Measurements from ENCODE around the gene BSPRY. TPM values are rescaled to one million over a fixed set of nuclear protein-coding genes. Genes with fewer than 3 reads are reported as not detected.

BSPRY gene
- total RNA-seq, 1 donor = not detected

DNA sequence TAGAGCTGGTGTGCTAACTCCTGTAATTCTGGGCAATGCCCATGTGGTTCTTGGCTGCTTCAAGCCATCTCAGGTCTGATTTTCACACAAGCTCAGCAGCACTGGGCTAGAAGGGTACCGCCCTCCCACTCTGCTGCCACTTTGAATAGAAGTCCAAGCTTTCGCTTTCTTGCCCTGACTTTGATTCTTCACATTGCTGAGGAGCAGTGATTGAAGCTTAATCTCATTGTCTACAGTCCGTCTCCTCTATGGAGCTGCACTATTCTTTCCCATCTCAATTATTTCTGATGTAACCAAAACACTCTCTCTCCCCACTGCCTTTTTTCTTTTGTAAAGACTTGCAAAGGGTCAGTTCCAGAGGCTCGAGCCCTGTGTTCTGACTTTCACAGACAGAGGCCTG is 33.3 kb upstream of the BSPRY start:
- Histone ChIP-seq H4K20me1 (ENCODE audit: insufficient read depth, low read length) (no peaks in the 10 kb centered on the region), H3K4me2 (ENCODE audit: insufficient read depth, low read length) (no peak overlapping the region), H3K27me3 (ENCODE audit: insufficient read depth, low read length) (no peaks in the 10 kb centered on the region), H3K36me3 (ENCODE audit: insufficient read depth, low read length) (no peaks in the 10 kb centered on the region), H3K4me3 (ENCODE audit: insufficient read depth, low read length) (no peak overlapping the region), H3K9me3 (ENCODE audit: low read depth, low read length) (no peaks in the 10 kb centered on the region), H3K79me2 (ENCODE audit: insufficient read depth, low read length) (no peaks in the 10 kb centered on the region), H2AFZ (ENCODE audit: low read length) (no peak overlapping the region), H3K27ac (ENCODE audit: low read depth, low read length) (no peak overlapping the region), H3K4me1 (ENCODE audit: insufficient read depth, low read length) (no peaks in the 10 kb centered on the region)
- TF ChIP-seq CTCF (IDR thresholded peaks at IDR 0.05; ENCODE audit: extremely low read depth, low read depth, low read length) = no peak
- DNase-seq (ENCODE audit: insufficient read length, low spot score, missing footprints) = no peak

DNA sequence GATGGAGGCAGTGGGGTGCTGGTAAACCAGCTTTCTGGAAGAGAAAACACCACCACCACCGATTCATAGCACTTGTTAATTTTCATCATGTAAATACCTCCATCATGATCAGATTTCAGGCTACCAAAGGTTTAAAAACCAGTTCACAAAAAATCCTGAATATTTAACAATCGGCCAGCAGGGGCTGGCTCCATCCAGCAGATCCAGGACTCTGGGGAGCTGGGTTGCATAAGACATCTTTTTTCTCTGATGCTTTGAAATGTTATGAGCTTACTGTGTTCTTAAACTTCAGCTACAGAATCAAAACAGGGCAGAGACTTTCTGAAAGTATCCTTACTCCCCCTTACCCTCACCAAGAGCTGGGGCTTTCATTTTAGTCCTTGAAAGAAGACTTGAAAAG is 31.6 kb upstream of the BSPRY start:
- H3K27ac ChIP-seq (ENCODE audit: low read depth, low read length) = no peak overlapping the region
- H3K4me2 ChIP-seq (ENCODE audit: insufficient read depth, low read length) = no peak overlapping the region
- H3K79me2 ChIP-seq (ENCODE audit: insufficient read depth, low read length) = no peaks in the 10 kb centered on the region
- no peak overlapping the region for H3K4me3 ChIP-seq (ENCODE audit: insufficient read depth, low read length)
- H3K4me1 ChIP-seq (ENCODE audit: insufficient read depth, low read length) = no peaks in the 10 kb centered on the region
- H3K9me3 ChIP-seq (ENCODE audit: low read depth, low read length) = no peaks in the 10 kb centered on the region
- no peak for DNase-seq (ENCODE audit: insufficient read length, low spot score, missing footprints)
- no peaks in the 10 kb centered on the region for H3K27me3 ChIP-seq (ENCODE audit: insufficient read depth, low read length)
- no peak overlapping the region for H2AFZ ChIP-seq (ENCODE audit: low read length)
- no peaks in the 10 kb centered on the region for H4K20me1 ChIP-seq (ENCODE audit: insufficient read depth, low read length)
- TF ChIP-seq CTCF (IDR thresholded peaks at IDR 0.05; ENCODE audit: extremely low read depth, low read depth, low read length) = peak; percentile 56
- H3K36me3 ChIP-seq (ENCODE audit: insufficient read depth, low read length) = no peaks in the 10 kb centered on the region

DNA sequence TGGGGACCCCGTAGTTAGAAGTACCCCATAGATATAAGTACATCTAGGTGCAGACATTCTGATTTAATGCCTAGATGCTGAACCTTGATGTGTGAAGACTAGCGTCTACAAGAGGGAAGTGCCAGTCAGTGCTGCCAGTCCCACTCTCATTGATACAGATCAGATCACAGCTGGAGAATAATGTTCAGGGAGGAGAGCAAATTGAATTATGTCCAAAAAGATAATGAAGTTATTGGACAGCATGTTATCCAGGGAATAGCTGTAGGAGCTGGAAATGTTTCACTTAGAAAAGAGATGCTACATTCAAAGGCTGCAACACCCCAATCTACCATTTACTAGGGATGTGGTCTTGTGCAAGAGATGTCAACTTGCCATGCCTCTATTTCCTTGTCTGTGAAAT is 30.3 kb upstream of the BSPRY start:
- Histone ChIP-seq H3K27me3 (ENCODE audit: insufficient read depth, low read length) (no peaks in the 10 kb centered on the region), H3K4me2 (ENCODE audit: insufficient read depth, low read length) (no peak overlapping the region), H3K4me3 (ENCODE audit: insufficient read depth, low read length) (no peak overlapping the region), H3K79me2 (ENCODE audit: insufficient read depth, low read length) (no peaks in the 10 kb centered on the region), H3K9me3 (ENCODE audit: low read depth, low read length) (no peaks in the 10 kb centered on the region), H2AFZ (ENCODE audit: low read length) (no peak overlapping the region), H3K36me3 (ENCODE audit: insufficient read depth, low read length) (no peaks in the 10 kb centered on the region), H3K27ac (ENCODE audit: low read depth, low read length) (no peak overlapping the region), H4K20me1 (ENCODE audit: insufficient read depth, low read length) (no peaks in the 10 kb centered on the region), H3K4me1 (ENCODE audit: insufficient read depth, low read length) (no peaks in the 10 kb centered on the region)
- no peak for TF ChIP-seq CTCF (IDR thresholded peaks at IDR 0.05; ENCODE audit: extremely low read depth, low read depth, low read length)
- no peak for DNase-seq (ENCODE audit: insufficient read length, low spot score, missing footprints)

DNA sequence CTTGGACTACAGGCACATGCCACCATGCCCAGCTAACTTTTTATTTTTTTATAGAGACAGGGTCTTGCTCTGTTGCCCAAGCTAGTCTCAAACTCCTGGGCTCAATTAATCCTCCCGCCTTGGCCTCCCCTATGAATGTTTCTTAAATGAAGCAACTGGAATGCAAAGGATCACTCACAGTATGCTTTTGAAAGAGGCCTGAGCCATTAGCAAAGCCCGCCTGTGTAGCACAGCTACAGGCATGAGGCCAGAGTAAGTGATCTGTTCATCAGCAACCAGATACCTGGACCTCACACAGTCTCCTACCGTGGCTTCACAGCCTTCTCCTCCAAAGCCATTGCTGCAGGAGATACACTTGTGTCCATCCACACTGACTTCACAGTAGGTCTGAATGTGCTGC is 29.3 kb upstream of the BSPRY start:
- H3K79me2 ChIP-seq (ENCODE audit: insufficient read depth, low read length) = no peaks in the 10 kb centered on the region
- no peaks in the 10 kb centered on the region for H3K4me1 ChIP-seq (ENCODE audit: insufficient read depth, low read length)
- DNase-seq (ENCODE audit: insufficient read length, low spot score, missing footprints) = no peak
- H3K9me3 ChIP-seq (ENCODE audit: low read depth, low read length) = no peaks in the 10 kb centered on the region
- no peak for TF ChIP-seq CTCF (IDR thresholded peaks at IDR 0.05; ENCODE audit: extremely low read depth, low read depth, low read length)
- no peaks in the 10 kb centered on the region for H4K20me1 ChIP-seq (ENCODE audit: insufficient read depth, low read length)
- H3K27me3 ChIP-seq (ENCODE audit: insufficient read depth, low read length) = no peaks in the 10 kb centered on the region
- no peak overlapping the region for H3K4me2 ChIP-seq (ENCODE audit: insufficient read depth, low read length)
- no peak overlapping the region for H2AFZ ChIP-seq (ENCODE audit: low read length)
- H3K27ac ChIP-seq (ENCODE audit: low read depth, low read length) = no peak overlapping the region
- H3K4me3 ChIP-seq (ENCODE audit: insufficient read depth, low read length) = no peak overlapping the region
- no peaks in the 10 kb centered on the region for H3K36me3 ChIP-seq (ENCODE audit: insufficient read depth, low read length)

Data from osteoblast (primary cell).